Type B pancreatic cell (in vitro differentiated cells): ENCODE data around the gene FAM117A. TPM values are rescaled to one million over a fixed set of nuclear protein-coding genes. Genes with fewer than 3 reads are reported as not detected.

Experiments
- DNase-seq: peaks from one replicate; pipeline ENCODE4 v3.0.0; 2021; ENCODE audit warnings: mixed read lengths; ENCODE audit not compliant: unreplicated experiment; ENCODE audit errors: extremely low spot score
- H3K27ac Mint-ChIP-seq: 2 replicates; pipeline ENCODE4 v1.8.0; 2021; ENCODE audit warnings: mild to moderate bottlenecking, mixed read lengths
- H3K27me3 Mint-ChIP-seq: 2 replicates; pipeline ENCODE4 v1.8.0; 2021; ENCODE audit warnings: mixed read lengths
- H3K36me3 Mint-ChIP-seq: 2 replicates; pipeline ENCODE4 v1.8.0; 2021; ENCODE audit warnings: mixed read lengths
- H3K4me1 Mint-ChIP-seq: one replicate; pipeline ENCODE4 v1.8.0; 2021; ENCODE audit warnings: mixed read lengths; ENCODE audit not compliant: unreplicated experiment
- H3K4me3 Mint-ChIP-seq: 2 replicates; pipeline ENCODE4 v1.8.0; 2021; ENCODE audit warnings: mild to moderate bottlenecking, mixed read lengths
- H3K9me3 Mint-ChIP-seq: 2 replicates; pipeline ENCODE4 v1.8.0; 2021; ENCODE audit warnings: mixed read lengths
- CTCF ChIP-seq: fragments of 200-600 bp; sonication (generic); conservative IDR thresholded peaks from 2 replicates; pipeline ENCODE4 v1.5.0; 2021; ENCODE audit warnings: antibody characterized with exemption, mild to moderate bottlenecking
- total RNA-seq: library from RNA; stranded (reverse); gene quantifications from 2 replicates; pipeline ENCODE4 v1.2.1, GENCODE V29; 2021; ENCODE audit warnings: low replicate concordance

FAM117A gene
- total RNA-seq, 1 donor from 2014 or later: 13.0 TPM

- Mint-ChIP-seq H3K36me3 (no peaks in the 10 kb centered on the region), H3K4me3 (no peak overlapping the region), H3K4me1 (peaks cover 11% of the 10 kb centered on the region), H3K9me3 (no peaks in the 10 kb centered on the region), H3K27ac (no peak overlapping the region), H3K27me3 (no peaks in the 10 kb centered on the region)
- DNase-seq: no peak
- TF ChIP-seq CTCF: no peak
These were observed 19.9 kb upstream of the FAM117A start for GRCh38 chr17:49783791-49784190.

- peaks cover 9% of the 10 kb centered on the region for H3K4me1 Mint-ChIP-seq
- no peak for DNase-seq
- H3K27ac Mint-ChIP-seq: peak overlapping the region; percentile 9
- H3K9me3 Mint-ChIP-seq: no peaks in the 10 kb centered on the region
- no peaks in the 10 kb centered on the region for H3K36me3 Mint-ChIP-seq
- H3K4me3 Mint-ChIP-seq: no peak overlapping the region
- H3K27me3 Mint-ChIP-seq: no peaks in the 10 kb centered on the region
- no peak for TF ChIP-seq CTCF
These were observed 19.3 kb upstream of the FAM117A start for GRCh38 chr17:49783071-49783715.

GRCh38 chr17:49779739-49780231 is 15.9 kb upstream of the FAM117A start:
- no peak overlapping the region for H3K4me3 Mint-ChIP-seq
- no peak for DNase-seq
- H3K4me1 Mint-ChIP-seq: peaks cover 4% of the 10 kb centered on the region
- no peaks in the 10 kb centered on the region for H3K9me3 Mint-ChIP-seq
- H3K27me3 Mint-ChIP-seq: no peaks in the 10 kb centered on the region
- H3K27ac Mint-ChIP-seq: no peak overlapping the region
- peak; percentile 58 for TF ChIP-seq CTCF
- H3K36me3 Mint-ChIP-seq: no peaks in the 10 kb centered on the region

- Mint-ChIP-seq H3K4me3 (no peak overlapping the region), H3K27me3 (no peaks in the 10 kb centered on the region), H3K36me3 (no peaks in the 10 kb centered on the region), H3K4me1 (peaks cover 4% of the 10 kb centered on the region), H3K27ac (no peak overlapping the region), H3K9me3 (no peaks in the 10 kb centered on the region)
- DNase-seq: no peak
- TF ChIP-seq CTCF: no peak
These were observed 15.3 kb upstream of the FAM117A start for GRCh38 chr17:49779156-49779738.

- TF ChIP-seq CTCF: no peak
- Mint-ChIP-seq H3K36me3 (no peaks in the 10 kb centered on the region), H3K27me3 (no peaks in the 10 kb centered on the region), H3K9me3 (no peaks in the 10 kb centered on the region), H3K27ac (no peak overlapping the region), H3K4me3 (no peak overlapping the region), H3K4me1 (peaks cover 4% of the 10 kb centered on the region)
- no peak for DNase-seq
These were observed 13.6 kb upstream of the FAM117A start for GRCh38 chr17:49777563-49777962.
